Kidney epithelial cell (primary cell): ENCODE measurements around the gene ACSM2B. TPM values are rescaled to one million over a fixed set of nuclear protein-coding genes. Genes with fewer than 3 reads are reported as not detected.
"Not testable (repeated sequence)": the region's sequence is repeated elsewhere in the genome, so short reads cannot be mapped to it uniquely, and the experiment has no call there.

ENCODE experiments used
- DNase-seq: peaks from one replicate; pipeline ENCODE4 v3.0.0-alpha.2; 2010; ENCODE audit warnings: low read depth
- H3K27me3 ChIP-seq: 2 replicates; pipeline ENCODE4 v1.6.0; 2011; ENCODE audit warnings: low read length; ENCODE audit not compliant: control insufficient read depth, insufficient read depth
- H3K36me3 ChIP-seq: 2 replicates; pipeline ENCODE4 v1.5.1; 2011; ENCODE audit warnings: low read length; ENCODE audit not compliant: control insufficient read depth, insufficient read depth
- H3K4me3 ChIP-seq: 2 replicates; pipeline ENCODE4 v1.5.1; 2011; ENCODE audit warnings: low read depth, mild to moderate bottlenecking, control low read depth, low read length
- CTCF ChIP-seq: IDR thresholded peaks from 2 replicates; pipeline ENCODE4 v1.5.1; 2011; ENCODE audit warnings: mild to moderate bottlenecking, moderate library complexity, low read length, control low read depth, inconsistent platforms; ENCODE audit not compliant: insufficient read depth, poor library complexity, severe bottlenecking
- total RNA-seq: library from RNA; depleted of rRNA; stranded (reverse); fragments of >200 nt; gene quantifications from 2 replicates; pipeline ENCODE4 v1.2.3, GENCODE V29; 2015

Gene ACSM2B
- total RNA-seq, 1 donor from 2014 or later, result not detected

- no peak overlapping the region for H3K4me3 ChIP-seq
- DNase-seq, result no peak
- H3K36me3 ChIP-seq, result no peaks in the 10 kb centered on the region
- no peak for TF ChIP-seq CTCF
- no peaks in the 10 kb centered on the region for H3K27me3 ChIP-seq
These were observed 22.8 kb upstream of the ACSM2B start for GRCh38 chr16:20598832-20599469.

GRCh38 chr16:20595694-20596093 is 19.5 kb upstream of the ACSM2B start:
- not testable (repeated sequence) for H3K36me3 ChIP-seq, H3K4me3 ChIP-seq, H3K27me3 ChIP-seq, DNase-seq

GRCh38 chr16:20595068-20595467 is 18.9 kb upstream of the ACSM2B start:
- H3K4me3 ChIP-seq, H3K36me3 ChIP-seq, DNase-seq, H3K27me3 ChIP-seq: not testable (repeated sequence)

- DNase-seq, H3K4me3 ChIP-seq, H3K27me3 ChIP-seq, H3K36me3 ChIP-seq: not testable (repeated sequence)
These were observed 16.6 kb upstream of the ACSM2B start for GRCh38 chr16:20592780-20593179.

GRCh38 chr16:20589486-20589885 is 13.3 kb upstream of the ACSM2B start:
- DNase-seq, H3K36me3 ChIP-seq, H3K4me3 ChIP-seq, H3K27me3 ChIP-seq: not testable (repeated sequence)

- not testable (repeated sequence) for DNase-seq, H3K4me3 ChIP-seq, H3K36me3 ChIP-seq, H3K27me3 ChIP-seq
These were observed 11.5 kb upstream of the ACSM2B start for GRCh38 chr16:20587645-20588074.

- not testable (repeated sequence) for H3K27me3 ChIP-seq, H3K4me3 ChIP-seq, DNase-seq, H3K36me3 ChIP-seq
These were observed 10.5 kb upstream of the ACSM2B start for GRCh38 chr16:20586716-20587115.

- DNase-seq, H3K4me3 ChIP-seq: not testable (repeated sequence)
These were observed 9.9 kb upstream of the ACSM2B start for GRCh38 chr16:20586112-20586511.

GRCh38 chr16:20580487-20581259 is 4.5 kb upstream of the ACSM2B start:
- not testable (repeated sequence) for H3K27me3 ChIP-seq, H3K4me3 ChIP-seq, DNase-seq, H3K36me3 ChIP-seq

More at GRCh38 chr16:20586112-20586511, 9.9 kb upstream of the ACSM2B start:
- H3K27me3 ChIP-seq, H3K36me3 ChIP-seq: not testable (repeated sequence)

- not testable (repeated sequence) for H3K4me3 ChIP-seq, H3K36me3 ChIP-seq, DNase-seq, H3K27me3 ChIP-seq
These were observed 1.9 kb upstream of the ACSM2B start for GRCh38 chr16:20578091-20578490.

GRCh38 chr16:20569117-20569651 is 7.0 kb downstream of the ACSM2B start:
- not testable (repeated sequence) for H3K27me3 ChIP-seq, H3K36me3 ChIP-seq, H3K4me3 ChIP-seq, DNase-seq
